Stimulated activated CD8-positive, alpha-beta memory T cell treated with anti-CD3 and anti-CD28 coated beads, Interleukin-15, amount 100 ng/mL, for 24 hours (primary cell): ENCODE data around the gene EXOC2.

Source experiments
- DNase-seq: peaks from one replicate; pipeline ENCODE4 v3.0.0-alpha.2; 2020; ENCODE audit warnings: low read depth

Gene EXOC2

GRCh38 chr6:692858-693722 lies at the start of gene EXOC2:
Gene EXOC2 (minus strand): TSS chr6:693139. CDS start chr6:637818, 55,321 bp downstream.
- peak; percentile 71 for DNase-seq

DNA sequence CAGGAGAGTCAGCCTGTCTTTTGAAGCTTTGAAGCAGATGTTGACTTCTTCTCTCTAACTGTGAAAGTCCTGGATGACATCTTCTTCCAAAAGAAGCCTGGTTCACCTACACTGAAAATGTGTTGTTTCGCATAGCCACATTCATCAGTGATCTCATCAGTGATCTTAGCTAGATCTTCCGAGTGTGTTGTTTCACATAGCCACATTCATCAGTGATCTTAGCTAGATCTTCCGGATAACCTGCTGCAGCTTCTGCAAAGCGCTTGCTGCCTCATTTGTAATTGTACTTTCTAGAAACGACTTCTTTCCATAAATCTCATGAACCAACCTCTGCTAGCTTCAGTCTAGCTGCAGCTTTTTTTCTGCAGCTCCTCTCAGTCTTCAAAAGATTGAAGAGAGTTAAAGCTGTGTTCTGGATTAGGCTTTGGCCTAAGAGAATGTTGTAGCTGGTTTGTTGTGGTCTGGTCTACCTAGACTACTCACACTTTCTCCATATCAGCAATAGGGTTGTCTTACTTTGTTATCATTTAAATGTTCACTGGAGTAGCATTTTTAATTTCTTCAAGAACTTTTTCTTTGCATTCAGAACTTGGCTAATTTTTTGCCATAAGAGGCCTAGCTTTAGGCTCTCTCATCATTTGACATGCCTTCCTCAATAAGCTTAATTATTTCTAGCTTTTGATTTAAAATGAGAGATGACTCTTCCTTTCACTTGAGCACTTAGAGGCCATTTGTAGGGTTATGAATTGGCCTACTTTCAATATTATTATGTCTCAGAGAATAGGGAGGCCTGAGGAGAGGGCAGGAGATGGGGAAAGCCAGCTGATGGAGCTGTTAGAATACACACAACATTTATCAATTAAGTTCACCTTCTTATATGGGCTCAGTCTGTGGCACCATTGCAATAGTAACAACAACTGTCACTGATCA lies 48.7 kb upstream of the EXOC2 start:
- DNase-seq: no peak

GRCh38 chr6:736657-737446 lies 43.9 kb upstream of the EXOC2 start:
- no peak for DNase-seq

- DNase-seq: no peak
These were observed 40.7 kb upstream of the EXOC2 start for GRCh38 chr6:733431-734219.

DNA sequence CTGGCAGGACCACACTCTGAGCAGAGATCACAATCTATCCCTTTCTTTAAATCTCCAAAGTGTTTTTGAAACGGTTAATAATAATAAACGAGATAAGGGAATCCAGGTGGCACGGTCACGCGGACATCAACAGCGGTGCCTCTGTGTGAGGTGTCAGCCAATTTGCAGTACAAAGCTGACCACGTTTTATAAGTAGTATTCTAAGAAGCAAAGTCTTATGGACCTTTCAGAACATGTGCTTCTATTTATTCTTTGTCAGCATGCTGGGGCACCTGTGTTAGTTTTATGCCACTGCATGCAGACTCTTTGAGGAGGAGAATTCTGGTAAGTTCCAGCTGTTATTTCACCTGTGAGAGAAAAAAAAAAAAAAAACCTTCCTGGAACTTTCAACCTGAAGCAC lies 39.0 kb upstream of the EXOC2 start:
- no peak for DNase-seq

DNA sequence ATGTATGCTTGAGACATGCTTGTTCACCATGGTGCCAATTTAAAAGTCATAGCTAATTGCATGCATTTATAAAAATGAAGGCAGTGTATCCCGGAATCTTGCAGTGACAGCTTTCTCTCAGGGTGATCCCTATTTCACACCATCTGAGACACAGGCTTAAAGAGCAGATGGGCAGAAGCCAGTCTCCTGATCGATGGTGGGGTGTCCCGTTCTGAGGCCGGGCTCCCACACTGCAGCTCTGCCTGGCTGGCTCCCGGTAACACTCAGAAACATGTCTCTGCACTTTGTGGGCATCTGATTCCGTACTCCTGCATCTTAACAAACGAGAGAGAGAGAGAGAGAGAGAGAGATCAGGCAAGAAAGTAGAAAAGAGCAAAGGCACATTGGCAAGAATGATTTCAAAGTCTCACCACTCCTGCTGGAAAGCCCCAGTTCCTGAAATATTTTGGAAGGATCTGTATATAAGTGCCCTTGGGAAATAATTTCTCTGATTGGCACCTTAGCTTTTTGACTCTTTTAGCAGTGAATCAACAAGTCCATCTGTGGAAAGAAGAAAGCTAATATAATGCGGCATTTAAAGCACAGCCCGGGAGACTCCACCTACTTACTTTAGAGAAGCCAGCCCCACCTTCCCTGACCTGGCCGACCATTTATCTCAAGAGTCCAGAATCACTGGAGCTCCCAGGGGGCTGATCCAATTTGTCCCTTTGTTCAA lies 36.8 kb upstream of the EXOC2 start:
- DNase-seq: no peak

- no peak for DNase-seq
These were observed 34.9 kb upstream of the EXOC2 start for GRCh38 chr6:727856-728255.

DNA sequence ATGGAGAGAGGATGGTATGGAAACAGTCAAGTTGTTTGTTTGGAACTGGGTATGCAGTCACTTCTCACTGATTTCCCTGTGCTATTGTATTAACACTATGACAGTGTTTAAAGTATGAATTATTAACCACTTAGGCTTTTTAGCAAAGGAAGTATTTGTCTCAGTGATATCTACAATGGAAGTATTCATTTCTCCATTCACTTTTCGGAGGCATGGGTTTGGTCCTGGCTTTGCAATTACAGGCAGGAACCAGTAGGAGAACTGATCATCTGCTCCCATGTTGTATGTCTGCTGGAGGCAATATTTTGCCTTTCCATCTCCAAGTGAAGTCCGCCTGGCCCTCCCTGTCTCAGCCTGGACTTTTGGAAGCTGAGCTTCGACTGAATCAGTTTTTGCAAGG lies 30.6 kb upstream of the EXOC2 start:
- DNase-seq: no peak

DNA sequence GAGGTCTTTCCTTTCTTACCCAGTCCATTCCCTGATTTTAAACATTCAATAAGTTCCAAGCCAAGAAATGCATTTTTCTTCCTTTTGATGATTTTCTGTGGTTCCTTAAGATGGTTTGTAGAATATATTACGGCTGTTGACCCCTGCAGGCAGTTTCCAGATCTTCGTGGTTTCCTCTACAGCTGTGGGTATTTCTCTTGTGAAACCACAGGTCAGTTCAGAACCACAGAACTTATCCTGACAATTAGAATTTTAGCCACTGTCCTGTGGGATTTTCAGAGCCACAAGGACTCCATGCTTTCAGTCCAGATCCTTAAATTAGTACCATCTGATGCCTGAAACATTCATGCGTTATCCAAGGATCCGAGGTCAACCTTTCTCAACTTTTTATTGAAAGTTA lies 29.7 kb upstream of the EXOC2 start:
- no peak for DNase-seq

GRCh38 chr6:722077-722524 lies 29.2 kb upstream of the EXOC2 start:
- peak; percentile 40 for DNase-seq

DNA sequence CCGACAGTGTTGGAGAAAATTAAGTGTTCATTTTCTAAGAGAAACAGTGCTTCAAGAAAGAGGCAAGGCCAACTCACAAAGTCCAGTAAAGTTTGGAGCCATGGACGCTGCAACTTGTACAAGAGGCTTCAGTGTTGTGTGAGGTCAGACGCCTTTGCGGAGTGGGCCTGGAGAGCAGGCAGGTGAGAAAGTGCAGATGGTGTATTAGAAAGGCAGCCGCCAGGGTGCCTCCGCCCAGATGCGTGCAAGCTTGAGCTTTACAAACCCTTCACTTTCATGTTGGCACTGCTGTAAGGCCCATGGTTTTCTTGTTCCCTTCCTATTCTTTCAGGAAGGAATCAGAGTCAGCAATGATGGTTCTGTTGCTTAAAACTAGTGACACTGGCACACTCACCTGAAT lies 25.4 kb upstream of the EXOC2 start:
- no peak for DNase-seq

- no peak for DNase-seq
These were observed 24.2 kb upstream of the EXOC2 start for GRCh38 chr6:717135-717534.

- no peak for DNase-seq
These were observed 23.0 kb upstream of the EXOC2 start for GRCh38 chr6:715709-716491.

GRCh38 chr6:714100-714499 lies 21.2 kb upstream of the EXOC2 start:
- no peak for DNase-seq

DNA sequence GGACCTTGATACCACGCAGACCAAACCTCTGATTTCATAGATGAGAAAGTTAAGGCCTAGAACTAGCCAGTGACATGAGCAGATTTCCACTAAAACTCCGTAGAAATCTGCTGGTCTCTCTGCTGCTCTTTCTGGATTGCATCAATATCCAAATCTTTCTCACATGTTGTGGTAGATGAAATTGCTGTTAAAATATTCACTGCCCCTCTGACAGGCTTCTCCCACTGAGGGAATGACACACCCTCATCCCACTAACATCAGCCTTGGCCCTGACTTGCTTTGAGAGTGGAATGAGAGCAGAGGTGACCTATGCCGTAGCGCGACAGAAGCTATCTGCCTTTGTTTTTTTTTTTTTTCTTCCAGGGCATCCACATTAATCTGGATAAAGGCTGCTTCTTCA lies 20.4 kb upstream of the EXOC2 start:
- no peak for DNase-seq

- DNase-seq: no peak
These were observed 19.9 kb upstream of the EXOC2 start for GRCh38 chr6:712805-713204.

- DNase-seq: no peak
These were observed 19.0 kb upstream of the EXOC2 start for GRCh38 chr6:711925-712324.

GRCh38 chr6:710601-711571 lies 17.9 kb upstream of the EXOC2 start:
- peak; percentile 11 for DNase-seq
